ENCODE data around the gene WWOX. TPM values are rescaled to one million over a fixed set of nuclear protein-coding genes. Genes with fewer than 3 reads are reported as not detected.

Gene WWOX
- total and polyA plus RNA-seq, 3 donors from 2014 or later = 20.6 to 76.7 (median 64.1) TPM

DNA sequence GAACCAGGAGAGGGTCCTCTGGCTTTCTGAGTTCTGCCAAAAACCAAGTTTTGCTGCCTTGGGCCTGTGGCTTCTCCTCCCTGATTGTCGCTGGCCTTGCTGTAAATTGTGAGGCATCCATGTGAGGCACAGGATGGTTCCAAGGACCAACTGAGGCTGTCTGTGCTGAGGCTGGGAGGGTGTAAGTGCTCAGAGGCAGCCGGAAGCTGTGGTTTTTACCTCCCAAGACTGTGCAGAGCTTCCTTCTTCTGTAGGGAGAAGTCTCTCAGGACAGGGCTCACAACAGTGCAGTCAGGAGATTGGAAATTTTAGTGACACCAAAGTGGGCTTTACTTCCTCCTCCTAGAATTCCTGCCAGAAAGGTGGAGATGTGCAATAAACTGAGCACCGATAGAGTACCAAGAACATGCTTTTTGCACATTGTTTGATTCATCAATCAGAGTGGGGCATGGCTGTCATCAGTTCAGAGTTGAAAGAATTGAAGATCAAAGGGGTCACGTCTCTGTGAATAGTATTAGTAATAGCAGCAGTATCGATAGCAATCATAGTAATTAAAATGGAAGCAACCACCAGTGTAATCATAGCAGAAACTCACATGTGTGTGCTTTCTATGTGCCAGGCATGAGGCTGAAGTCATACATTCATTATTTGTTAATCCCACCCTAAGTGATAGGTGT is 467.1 kb downstream of the WWOX start:
- Histone ChIP-seq H3K36me3 (ENCODE audit: low read depth, missing control alignments) (no peaks in the 10 kb centered on the region), H3K9me3 (no peaks in the 10 kb centered on the region), H3K4me3 (no peak overlapping the region), H3K27ac (no peak overlapping the region), H3K27me3 (no peaks in the 10 kb centered on the region), H3K4me1 (no peaks in the 10 kb centered on the region)
- intact Hi-C loops (cut with DNase I; ENCODE audit: low total_unique reads) = no loop called here
- WGBS, 2 donors = 88 to 91% methylated on average over 5 of the region's 5 CpGs
- TF ChIP-seq, protein P1, sequence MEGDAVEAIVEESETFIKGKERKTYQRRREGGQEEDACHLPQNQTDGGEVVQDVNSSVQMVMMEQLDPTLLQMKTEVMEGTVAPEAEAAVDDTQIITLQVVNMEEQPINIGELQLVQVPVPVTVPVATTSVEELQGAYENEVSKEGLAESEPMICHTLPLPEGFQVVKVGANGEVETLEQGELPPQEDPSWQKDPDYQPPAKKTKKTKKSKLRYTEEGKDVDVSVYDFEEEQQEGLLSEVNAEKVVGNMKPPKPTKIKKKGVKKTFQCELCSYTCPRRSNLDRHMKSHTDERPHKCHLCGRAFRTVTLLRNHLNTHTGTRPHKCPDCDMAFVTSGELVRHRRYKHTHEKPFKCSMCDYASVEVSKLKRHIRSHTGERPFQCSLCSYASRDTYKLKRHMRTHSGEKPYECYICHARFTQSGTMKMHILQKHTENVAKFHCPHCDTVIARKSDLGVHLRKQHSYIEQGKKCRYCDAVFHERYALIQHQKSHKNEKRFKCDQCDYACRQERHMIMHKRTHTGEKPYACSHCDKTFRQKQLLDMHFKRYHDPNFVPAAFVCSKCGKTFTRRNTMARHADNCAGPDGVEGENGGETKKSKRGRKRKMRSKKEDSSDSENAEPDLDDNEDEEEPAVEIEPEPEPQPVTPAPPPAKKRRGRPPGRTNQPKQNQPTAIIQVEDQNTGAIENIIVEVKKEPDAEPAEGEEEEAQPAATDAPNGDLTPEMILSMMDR (IDR thresholded peaks at IDR 0.05) = no peak
- TF ChIP-seq POLR2A (IDR thresholded peaks at IDR 0.05) = no peak
- no peak for DNase-seq

DNA sequence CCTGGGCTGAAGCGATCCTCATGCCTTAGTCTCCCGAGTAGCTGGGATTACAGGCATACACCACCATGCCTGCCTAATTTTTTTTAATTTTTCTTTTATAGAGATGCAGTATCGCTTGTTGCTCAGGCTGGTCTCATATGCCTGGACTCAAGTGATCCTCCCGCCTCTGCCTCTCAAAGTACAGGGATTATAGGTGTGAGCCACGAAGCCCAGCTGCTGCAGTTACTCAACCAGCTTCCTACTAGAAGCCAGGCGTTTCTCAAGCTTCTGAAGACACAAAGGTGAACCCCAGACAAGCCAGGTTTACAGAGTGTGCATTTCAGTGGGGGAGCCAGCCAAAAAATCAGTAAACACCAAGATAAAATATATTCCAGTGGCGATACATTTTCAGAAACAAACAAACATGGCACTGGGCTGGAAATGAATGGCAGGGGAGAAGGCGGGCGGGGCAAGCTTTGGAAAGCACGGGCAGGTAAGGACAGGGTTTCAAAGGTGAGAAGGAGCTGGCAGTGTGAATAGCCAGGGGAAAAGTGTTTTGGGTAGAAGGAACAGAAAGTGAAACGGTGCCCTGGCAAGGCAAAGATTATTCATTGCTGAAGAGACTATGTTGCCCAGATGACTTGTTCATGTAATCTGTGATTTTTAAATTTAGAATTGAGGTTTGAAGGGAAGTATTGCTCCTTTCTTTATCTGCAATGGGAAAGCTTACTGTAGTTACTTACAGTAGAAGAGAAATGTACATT is 471.1 kb downstream of the WWOX start:
- Histone ChIP-seq H3K36me3 (ENCODE audit: low read depth, missing control alignments) (no peaks in the 10 kb centered on the region), H3K9me3 (no peaks in the 10 kb centered on the region), H3K4me1 (no peaks in the 10 kb centered on the region), H3K27ac (no peak overlapping the region), H3K4me3 (no peak overlapping the region), H3K27me3 (no peaks in the 10 kb centered on the region)
- intact Hi-C loops (cut with DNase I; ENCODE audit: low total_unique reads) = no loop called here
- no peak for DNase-seq
- no peak for TF ChIP-seq POLR2A (IDR thresholded peaks at IDR 0.05)
- TF ChIP-seq, protein P1 (IDR thresholded peaks at IDR 0.05) = no peak
- WGBS, 2 donors = 91 to 96% methylated on average over 11 of the region's 11 CpGs

DNA sequence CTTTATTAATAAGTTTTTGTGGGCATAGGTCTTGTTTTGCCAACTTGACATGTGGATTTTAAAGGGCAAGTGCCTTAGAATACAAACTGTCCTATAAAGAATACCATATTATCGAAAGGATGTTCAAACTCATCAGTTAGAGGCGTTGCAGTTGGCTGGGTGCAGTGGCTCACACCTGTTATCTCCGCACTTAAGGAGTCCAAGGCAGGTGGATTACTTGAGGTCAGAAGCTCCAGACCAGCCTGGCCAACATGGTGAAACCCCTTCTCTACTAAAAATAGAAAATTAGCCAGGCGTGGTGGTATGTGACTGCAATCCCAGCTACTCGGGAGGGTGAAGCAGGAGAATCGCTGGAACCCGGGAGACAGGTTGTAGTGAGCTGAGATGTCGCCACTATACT is 472.0 kb downstream of the WWOX start:
- Histone ChIP-seq H3K9me3 (no peaks in the 10 kb centered on the region), H3K27me3 (no peaks in the 10 kb centered on the region), H3K4me3 (no peak overlapping the region), H3K4me1 (no peaks in the 10 kb centered on the region), H3K27ac (no peak overlapping the region), H3K36me3 (ENCODE audit: low read depth, missing control alignments) (no peaks in the 10 kb centered on the region)
- no peak for DNase-seq
- intact Hi-C loops (cut with DNase I; ENCODE audit: low total_unique reads) = no loop called here
- WGBS, 2 donors = 92 to 98% methylated on average over 8 of the region's 8 CpGs
- no peak for TF ChIP-seq POLR2A (IDR thresholded peaks at IDR 0.05)
- TF ChIP-seq, protein P1 (IDR thresholded peaks at IDR 0.05) = no peak

DNA sequence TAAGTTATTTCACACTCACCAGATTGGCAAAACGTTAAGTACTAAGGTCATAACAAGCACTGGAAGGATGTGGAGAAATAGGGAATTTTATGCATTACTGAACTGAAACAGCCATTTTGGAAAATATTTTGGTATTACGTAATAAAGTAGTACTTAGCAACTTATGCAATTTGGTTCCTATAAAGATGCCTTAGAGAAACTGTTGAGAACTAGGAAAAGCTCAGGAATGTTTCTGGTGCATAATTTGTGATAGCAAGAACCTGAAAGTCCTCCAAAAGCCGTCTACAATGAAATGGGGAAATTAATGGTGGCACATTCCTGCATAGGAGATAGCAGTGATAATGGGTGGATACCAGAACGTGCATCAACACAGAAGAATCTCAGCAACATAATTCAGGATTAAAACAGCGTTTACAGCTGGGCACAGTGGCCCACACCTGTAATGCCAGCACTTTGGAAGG is 472.5 kb downstream of the WWOX start:
- TF ChIP-seq, protein P1 (IDR thresholded peaks at IDR 0.05) = no peak
- Histone ChIP-seq H3K27ac (no peak overlapping the region), H3K4me1 (no peaks in the 10 kb centered on the region), H3K36me3 (ENCODE audit: low read depth, missing control alignments) (no peaks in the 10 kb centered on the region), H3K4me3 (no peak overlapping the region), H3K27me3 (no peaks in the 10 kb centered on the region), H3K9me3 (no peaks in the 10 kb centered on the region)
- intact Hi-C loops (cut with DNase I; ENCODE audit: low total_unique reads) = no loop called here
- 84 to 91% methylated on average over 5 of the region's 5 CpGs for WGBS, 2 donors
- no peak for DNase-seq
